ENCODE measurements around the gene MARCKSL1. TPM values are rescaled to one million over a fixed set of nuclear protein-coding genes. Genes with fewer than 3 reads are reported as not detected.
"Not testable (repeated sequence)": the region's sequence is repeated elsewhere in the genome, so short reads cannot be mapped to it uniquely, and the experiment has no call there.

MARCKSL1 gene
- polyA plus RNA-seq (ENCODE audit: insufficient read length), result 173 TPM

GRCh38 chr1:32335790-32336590, at the start of gene MARCKSL1:
Gene MARCKSL1, minus strand, starts transcription at chr1:32336233. Its CDS starts 200 bp downstream, at chr1:32336033.
- DNase-seq, result peak; percentile 73

- DNase-seq, result no peak
These were observed 44.0 kb upstream of the MARCKSL1 start for GRCh38 chr1:32380057-32380456.

- DNase-seq, result no peak
These were observed 41.6 kb upstream of the MARCKSL1 start for GRCh38 chr1:32377541-32378220.

GRCh38 chr1:32376199-32376598, 40.2 kb upstream of the MARCKSL1 start:
- DNase-seq, result no peak

GRCh38 chr1:32373996-32374592, 38.1 kb upstream of the MARCKSL1 start:
- no peak for DNase-seq

DNA sequence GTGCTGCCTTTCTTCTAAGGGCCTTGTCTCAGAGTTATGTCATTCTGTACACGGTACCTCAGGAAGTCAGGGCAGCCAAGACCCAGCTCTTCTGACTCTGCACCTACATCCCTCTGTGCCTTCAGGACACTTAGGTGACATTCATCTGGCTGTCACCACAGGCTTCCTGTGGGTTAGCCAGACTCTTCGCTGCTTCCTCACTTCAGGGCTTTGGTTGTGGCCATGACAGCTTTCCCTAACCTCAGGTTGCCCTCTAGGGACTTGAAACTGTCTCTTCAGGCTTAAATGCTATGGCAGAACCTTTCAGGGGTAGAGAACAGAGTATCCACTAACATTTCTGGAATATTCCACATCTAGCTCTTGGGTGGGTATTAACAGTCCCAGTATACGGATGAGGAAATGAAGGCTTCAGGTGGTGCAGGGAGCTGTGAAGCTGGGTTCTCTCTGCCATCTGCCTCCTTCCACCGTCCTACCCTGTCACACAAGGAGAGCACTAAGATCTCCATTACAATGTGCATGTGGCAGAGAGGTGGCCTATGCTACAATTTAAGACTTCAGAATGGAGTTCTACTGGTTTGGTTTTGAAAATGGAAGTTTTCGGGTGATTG, 36.2 kb upstream of the MARCKSL1 start:
- DNase-seq, result no peak

- DNase-seq, result no peak
These were observed 32.0 kb upstream of the MARCKSL1 start for GRCh38 chr1:32367912-32368635.

DNA sequence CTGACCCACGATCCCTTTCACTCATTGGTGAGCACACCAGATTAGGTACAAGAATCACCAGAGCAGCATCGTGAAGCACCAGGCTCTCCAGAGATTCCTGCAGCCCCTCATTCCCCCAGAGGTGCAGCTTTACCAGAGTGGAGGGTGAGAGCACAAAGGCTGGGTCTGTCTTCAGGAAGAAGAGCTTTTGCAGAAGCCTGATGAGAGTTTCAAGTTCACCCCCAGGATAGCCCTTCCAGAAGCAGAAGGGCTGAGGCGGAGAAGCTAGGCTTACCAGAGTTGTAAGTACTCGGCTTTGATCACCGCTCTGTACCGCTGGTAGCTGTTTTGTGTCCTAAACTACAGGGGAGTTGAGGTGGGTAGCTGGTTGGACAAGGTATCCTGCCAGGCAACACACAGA, 29.4 kb upstream of the MARCKSL1 start:
- DNase-seq, result no peak

DNA sequence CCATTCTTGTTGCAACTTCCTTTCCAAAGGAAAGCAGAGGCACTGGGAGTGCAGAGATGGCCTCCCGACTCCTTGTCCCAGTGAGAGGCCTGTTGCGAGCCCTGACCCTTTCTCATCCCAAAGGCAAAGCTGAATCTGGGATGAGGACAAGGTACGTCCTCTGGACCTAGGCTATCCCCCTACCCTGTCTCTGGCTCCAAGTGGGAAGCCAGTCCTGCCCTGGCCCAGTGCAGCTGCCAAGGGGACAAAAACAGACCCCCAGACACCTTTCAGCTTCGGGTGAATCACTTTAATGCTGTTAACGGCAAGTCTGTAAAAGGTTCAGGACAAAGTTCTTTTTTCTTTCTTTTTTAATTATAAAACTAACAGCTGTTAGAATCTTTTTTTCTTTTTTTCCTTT, 28.8 kb upstream of the MARCKSL1 start:
- no peak for DNase-seq

GRCh38 chr1:32363713-32364112, 27.7 kb upstream of the MARCKSL1 start:
- no peak for DNase-seq

DNA sequence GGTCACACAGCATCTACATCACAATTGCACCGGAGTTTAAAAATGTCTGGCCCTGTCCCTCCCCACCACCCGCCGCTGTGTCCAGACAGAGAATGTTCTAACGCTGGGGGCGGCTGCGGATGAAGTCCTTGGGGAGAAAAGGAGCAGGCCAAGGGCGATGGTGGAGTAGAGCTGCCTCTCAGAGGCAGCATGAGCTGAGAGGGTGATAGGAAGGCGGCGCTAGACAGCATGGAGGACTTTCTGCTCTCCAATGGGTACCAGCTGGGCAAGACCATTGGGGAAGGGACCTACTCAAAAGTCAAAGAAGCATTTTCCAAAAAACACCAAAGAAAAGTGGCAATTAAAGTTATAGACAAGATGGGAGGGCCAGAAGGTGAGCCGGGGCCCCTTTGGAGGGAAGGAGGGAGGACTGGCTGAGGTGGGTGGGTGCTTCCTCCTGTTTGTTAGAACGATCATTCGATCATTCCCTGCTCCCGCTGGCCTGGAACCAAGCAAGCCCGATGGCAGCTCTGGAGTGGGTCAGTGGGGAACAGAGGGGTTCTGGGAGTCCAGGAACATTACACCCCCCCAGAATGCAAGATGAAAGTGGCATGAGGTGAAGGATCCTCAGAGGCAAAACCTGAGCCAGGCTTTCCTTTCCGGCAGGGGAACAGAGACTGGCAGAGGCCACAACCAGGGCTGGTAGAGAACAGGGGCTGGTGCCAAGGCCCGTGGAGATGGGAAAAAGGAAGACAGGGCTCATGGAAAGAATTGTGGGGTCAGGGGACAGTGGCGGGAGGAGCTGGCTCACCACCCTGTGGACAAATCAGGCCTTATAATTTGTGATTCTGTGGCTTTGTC, 26.7 kb upstream of the MARCKSL1 start, which contains the start of the genes FAM229A and TSSK3:
Gene FAM229A (minus strand): TSS at position 12 of the 840 bp plus-strand sequence. CDS start 394 bp downstream, outside the sequence.
Gene TSSK3 (plus strand): TSS at position 66 of the 840 bp plus-strand sequence. CDS start 163 bp downstream, at position 229.
- no peak for DNase-seq

DNA sequence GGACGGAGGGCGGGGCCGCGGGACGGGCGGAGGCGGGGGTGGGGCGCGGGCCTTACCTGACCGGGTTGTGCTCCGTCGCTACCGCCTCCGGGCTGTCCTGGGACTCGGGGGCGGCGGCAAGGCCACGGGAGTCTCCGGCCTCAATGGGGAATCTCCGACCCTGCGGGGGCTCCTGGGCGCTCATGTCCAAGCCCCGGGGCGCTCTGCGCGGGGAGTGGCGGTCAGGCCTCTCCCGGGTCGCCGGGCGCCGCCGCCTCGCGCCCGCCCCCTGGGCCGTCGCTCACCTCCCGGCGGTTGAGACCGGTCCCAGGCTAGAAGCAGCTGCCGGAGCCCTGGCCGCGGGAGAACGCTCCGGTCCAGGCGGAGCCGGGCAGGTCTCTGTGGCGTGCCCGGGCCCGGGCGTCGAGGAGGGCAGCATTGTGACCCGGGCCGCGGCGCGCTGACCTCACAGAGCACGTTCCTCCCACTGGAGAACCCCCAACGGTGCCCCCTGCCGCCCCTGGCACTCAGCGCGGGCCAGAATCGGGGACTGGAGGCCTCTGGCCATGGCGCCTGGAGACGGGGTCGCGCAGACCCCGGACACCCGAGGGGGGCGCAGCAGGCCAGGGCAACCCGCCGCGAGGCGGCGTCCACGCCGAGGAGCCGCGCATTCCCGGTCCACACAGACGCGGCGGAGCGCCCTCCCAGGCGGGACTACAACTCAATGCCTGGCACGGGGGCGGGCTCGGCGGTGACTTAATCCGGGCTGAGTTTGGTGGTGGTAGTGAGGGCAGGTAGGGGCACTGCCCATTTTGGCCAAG, 25.8 kb upstream of the MARCKSL1 start:
- DNase-seq, result peak; percentile 58

DNA sequence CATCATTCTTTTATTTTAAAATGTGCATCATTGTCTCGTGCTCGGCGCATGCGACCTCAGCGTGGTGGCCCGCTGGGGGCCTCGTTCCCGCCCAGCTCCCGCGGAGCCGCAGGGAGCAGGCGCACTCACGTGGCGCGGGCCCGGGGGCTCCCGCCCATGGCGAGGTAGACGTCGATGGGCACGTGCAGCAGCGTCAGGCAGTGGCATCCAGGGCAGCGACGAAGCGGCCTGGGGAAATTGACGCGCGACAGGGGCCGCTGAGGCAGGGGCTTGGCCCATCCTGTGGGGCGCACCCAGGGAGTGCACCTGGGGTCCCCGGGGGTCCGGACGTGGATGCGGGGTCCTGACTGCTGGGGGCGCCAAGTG, 25.3 kb upstream of the MARCKSL1 start:
- DNase-seq, result no peak

- no peak for DNase-seq
These were observed 22.4 kb upstream of the MARCKSL1 start for GRCh38 chr1:32358435-32358834.

DNA sequence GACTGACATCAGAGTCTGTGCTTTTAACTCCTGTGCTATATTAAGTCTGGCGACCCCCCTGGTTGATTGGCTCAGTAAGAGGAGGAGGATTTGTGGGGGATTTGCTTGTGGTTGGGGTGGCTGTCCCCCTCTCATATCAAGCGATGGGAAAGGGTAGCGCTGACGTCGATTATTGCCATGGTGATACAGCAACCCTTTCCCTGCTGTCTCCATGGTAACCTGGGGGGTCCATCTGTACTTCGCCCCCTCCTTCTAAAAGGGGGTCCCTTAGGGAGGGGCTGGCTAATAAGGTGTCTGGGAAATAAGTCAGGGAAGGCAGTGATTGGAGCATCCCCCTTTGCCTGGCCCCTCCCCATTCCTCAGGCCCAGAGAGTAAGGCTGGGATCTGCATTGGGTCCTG, 21.6 kb upstream of the MARCKSL1 start:
- no peak for DNase-seq

GRCh38 chr1:32356478-32356877, 20.4 kb upstream of the MARCKSL1 start:
- DNase-seq, result no peak

GRCh38 chr1:32355778-32356177, 19.7 kb upstream of the MARCKSL1 start:
- not testable (repeated sequence) for DNase-seq

GRCh38 chr1:32353886-32354570, 18.0 kb upstream of the MARCKSL1 start:
- no peak for DNase-seq

DNA sequence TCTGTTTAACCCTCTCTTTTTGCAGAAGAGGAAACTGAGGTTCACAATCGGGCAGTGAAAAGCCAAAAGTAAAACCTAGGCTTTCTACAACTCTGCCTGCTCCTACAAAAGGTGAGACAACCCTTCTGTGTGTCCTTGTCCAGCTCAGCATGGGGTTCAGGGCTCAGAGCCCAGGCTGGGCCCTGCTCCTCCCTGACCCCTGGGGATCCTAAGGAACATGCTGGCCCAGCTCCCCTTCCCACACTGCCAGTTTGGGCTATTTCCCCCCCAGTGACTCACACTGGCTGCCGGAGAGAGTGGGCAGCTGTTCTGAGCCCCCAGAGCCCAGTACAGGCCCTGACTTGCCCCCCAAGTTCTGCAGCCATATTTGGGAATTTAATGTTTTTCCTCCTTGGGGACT, 17.4 kb upstream of the MARCKSL1 start:
- DNase-seq, result no peak

All from hindlimb muscle (tissue), 1 donor.